Effector CD8-positive, alpha-beta T cell (primary cell): ENCODE results near the gene ADRB2.
"Not testable (repeated sequence)": the region's sequence is repeated elsewhere in the genome, so short reads cannot be mapped to it uniquely, and the experiment has no call there.

ENCODE experiments used
- DNase-seq: peaks from one replicate; lab custom pipeline; 2025; lab: John Stamatoyannopoulos, UW

Gene ADRB2

DNA sequence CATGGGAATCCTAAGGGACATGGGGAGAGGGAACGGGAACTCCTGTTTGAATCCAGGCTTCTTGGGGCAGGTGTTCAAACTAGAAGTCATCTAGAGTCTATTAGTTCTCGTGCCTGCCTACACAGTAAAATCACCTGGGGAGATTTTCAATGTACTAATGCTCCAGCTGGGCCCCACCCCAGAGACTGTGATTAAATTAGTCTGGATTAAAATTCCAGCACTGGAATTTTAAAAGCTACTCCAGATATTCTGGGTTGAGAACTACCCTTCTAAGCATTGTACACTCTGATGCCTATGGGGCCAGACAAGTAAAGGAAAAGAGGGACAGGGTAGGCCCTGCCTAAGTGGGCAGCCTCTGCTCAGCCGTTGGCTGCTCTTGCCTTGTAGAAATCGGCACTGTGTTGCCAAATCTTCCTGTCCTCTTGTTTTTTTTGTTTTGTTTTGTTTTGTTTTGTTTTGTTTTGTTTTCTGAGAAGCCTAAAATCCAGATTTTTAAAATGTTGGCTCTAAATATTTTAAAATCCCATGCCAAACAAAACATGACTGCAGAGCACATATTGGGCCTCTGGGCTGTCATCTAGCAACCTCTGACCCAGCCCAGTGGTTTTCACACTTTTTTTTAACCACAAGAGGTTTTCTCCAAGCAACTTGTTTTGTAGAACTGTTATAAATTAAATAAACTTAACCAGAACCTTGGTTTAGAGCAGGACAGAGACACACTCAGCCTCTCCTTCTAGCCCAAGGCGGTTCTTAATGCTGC is 29.0 kb downstream of the ADRB2 start:
- DNase-seq = no peak

- no peak for DNase-seq
Observed at GRCh38 chr5:148856009-148856367, 29.6 kb downstream of the ADRB2 start.

GRCh38 chr5:148856424-148856823 is 30.0 kb downstream of the ADRB2 start:
- no peak for DNase-seq

DNA sequence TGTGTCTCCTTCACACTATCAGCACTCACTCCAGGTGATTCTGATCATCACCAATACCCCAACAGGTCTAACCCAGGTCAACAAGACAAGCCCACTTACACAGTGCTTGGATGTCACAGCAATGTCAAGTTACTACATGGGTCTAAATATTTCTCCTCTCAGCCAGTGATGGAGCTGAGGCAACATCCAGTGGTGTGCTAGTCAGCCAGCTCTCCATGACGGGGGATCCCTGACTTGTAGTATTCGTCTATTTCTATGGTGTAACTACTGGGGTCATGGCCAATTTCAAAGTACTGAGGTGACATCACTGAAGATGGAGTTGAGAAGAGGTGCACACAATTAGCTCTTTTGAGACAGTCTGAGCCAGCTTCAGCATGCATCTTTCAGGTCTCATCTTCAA is 31.1 kb downstream of the ADRB2 start:
- no peak for DNase-seq

DNA sequence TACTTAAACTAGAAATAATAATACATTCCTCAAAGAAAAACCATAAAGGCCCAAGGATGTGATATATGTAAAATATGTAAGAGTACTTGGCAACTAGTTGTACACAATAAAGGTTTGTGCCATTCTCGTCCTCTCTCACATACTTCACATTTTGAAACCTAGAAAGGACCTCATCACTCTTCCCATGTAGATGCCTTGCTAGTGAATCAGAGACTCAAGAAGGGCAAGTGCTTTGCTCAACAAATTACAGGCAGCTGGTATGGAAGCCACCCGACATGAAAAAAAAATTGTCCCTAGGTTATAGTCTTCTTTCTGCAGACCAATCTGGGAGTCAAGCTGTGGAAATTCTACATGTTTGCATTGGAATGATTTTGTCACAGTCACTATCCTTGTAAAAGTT is 31.7 kb downstream of the ADRB2 start:
- DNase-seq = no peak

- DNase-seq = no peak
Observed at GRCh38 chr5:148858547-148858946, 32.1 kb downstream of the ADRB2 start.

- DNase-seq = no peak
Observed at GRCh38 chr5:148859703-148860102, 33.3 kb downstream of the ADRB2 start.

DNA sequence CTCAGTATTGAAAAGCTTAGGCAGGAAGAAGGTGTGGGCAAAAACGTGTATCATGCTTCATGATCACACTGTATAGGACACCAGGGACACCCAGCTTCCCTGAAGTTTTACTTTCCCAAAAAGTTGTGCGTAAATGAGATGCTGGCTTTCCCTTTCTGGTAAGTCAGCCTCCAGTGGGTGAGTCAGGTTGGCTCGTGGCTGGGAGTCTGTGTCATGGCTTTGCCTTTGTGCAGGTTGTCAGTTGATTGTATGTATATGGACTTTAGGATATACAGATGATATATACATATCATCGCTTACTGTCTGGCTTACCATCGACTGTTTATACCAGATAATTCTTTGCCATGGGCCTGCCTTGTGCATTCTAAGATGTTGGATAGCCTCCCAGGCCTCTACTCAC is 34.2 kb downstream of the ADRB2 start:
- no peak for DNase-seq

GRCh38 chr5:148861088-148861487 is 34.7 kb downstream of the ADRB2 start:
- DNase-seq = no peak

DNA sequence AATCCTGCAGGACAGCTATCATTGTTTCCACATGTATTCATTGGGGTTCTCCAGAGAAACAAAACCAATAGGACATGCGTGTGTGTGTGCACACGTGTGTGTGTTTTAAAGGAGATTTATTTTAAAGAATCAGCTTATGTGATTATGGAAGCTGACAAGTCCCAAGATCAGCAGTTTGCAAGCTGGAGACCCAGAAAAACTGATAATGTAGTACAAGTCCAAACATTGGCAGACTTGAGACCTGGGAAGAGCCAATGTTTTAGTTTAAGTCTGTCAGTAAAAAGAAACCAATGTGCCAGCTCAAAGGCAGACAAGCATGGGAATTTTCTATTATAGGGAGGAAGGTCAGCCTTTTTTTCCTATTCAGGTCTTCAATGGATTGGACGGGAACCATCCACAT is 35.3 kb downstream of the ADRB2 start:
- DNase-seq = no peak

GRCh38 chr5:148864113-148864841 is 37.9 kb downstream of the ADRB2 start:
- DNase-seq = no peak

DNA sequence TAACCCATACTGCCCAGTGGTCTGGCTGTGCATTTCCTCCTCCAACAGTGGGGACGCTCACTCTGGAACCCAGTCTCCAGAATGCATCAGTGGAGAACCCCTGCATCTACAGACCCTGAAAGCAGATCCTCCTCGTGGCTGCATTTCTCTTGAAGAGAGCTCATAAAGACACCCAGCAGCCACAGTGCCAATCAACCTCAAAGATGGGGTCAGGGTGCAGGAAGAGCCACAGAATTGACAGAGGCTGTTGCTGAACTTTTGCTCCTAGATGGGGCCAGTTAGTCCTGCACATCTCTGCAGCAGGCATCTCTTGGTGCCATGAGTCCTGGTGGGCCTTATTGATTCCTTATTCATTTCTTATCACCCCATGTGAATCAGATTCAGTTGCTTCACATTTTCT is 39.6 kb downstream of the ADRB2 start:
- no peak for DNase-seq

DNA sequence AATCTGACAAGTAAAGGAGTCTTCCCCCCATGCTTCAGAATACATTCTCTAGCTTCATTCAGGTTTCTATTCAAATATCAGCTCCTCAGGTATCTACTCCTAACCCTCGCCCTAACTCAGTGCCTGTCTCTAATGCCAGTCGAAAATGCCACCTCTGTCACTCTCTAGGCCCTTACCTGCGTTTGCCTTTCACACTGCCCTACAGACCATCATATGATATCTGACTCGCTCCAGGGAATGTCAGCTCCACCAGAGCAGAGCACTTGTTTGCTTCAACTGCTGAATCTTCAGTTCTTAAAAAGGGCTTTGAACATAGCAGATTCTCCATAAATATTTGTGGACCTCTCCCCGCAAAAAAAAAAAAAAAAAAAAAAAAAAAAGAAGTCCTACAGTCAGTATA is 46.7 kb downstream of the ADRB2 start:
- DNase-seq = no peak

DNA sequence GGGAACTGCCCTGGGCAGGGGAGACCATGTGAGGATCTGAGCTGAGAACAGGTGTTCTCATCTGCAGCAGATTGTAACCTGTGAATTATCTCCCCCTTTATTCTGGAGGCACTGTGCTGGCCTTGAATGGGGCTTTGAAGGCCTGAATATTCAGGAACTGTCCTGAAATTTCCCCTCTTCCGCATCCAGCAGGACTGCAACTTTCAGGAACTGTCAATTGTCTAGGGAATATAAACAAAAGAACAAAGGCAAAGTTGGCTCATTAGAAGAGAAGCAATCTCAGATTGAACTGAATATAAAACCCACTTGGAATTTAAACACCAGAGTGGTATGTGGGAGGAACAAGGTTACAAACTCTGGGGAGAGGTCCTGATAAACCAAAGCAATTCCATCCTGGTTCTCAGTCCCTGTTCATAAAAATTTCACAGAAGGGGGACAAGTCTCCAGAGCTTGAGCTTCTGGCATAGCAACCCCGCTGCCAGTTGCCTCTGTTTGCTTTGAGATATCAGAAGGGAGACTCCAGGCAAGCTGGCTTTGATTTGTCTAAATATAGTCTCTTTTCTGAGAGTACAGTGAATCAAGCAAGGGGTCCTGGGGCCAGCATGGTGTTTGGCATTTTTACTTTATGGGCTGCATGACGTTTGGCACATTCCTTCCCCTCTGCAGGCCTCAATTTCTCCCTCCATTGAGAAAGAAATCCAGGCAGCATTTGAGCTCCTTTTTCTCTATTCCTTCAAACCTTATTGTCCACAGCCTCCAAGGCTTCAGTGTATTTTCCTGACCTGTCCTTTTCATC is 47.5 kb downstream of the ADRB2 start:
- DNase-seq = no peak

- DNase-seq = no peak
Observed at GRCh38 chr5:148875205-148875875, 48.9 kb downstream of the ADRB2 start.

DNA sequence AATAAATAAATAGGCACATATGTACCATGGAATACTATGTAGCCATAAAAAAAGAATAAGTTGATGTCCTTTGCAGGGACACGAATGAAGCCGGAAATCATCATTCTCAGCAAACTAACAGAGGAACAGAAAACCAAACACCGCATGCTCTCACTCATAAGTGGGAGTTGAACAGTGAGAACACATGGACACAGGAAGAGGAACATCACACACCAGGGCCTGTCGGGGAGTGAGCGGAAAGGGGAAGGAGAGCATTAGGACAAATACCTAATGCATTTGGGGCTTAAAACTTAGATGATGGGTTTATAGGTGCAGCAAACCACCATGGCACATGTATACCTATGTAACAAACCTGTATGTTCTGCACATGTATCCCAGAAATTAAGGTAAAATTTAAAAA is 51.0 kb downstream of the ADRB2 start:
- not testable (repeated sequence) for DNase-seq
